OCI-LY1 (cell line): ENCODE data around the gene NOSTRIN.

Source experiments
- EZH2 ChIP-seq: fragments of 200-600 bp; sonication (generic), shearing (Covaris generic); IDR thresholded peaks from 2 replicates; pipeline ENCODE4 v1.8.0; 2017; ENCODE audit warnings: borderline replicate concordance, mixed run types, mild to moderate bottlenecking, antibody characterized with exemption, low read length, moderate library complexity, mixed read lengths
- TF ChIP-seq, protein P1 (sequence below): fragments of 200-600 bp; sonication (generic), shearing (Covaris generic); IDR thresholded peaks from 2 replicates; pipeline ENCODE4 v1.5.1; 2017; ENCODE audit warnings: mild to moderate bottlenecking, antibody characterized with exemption, low read length, moderate library complexity, mixed read lengths

DNA sequence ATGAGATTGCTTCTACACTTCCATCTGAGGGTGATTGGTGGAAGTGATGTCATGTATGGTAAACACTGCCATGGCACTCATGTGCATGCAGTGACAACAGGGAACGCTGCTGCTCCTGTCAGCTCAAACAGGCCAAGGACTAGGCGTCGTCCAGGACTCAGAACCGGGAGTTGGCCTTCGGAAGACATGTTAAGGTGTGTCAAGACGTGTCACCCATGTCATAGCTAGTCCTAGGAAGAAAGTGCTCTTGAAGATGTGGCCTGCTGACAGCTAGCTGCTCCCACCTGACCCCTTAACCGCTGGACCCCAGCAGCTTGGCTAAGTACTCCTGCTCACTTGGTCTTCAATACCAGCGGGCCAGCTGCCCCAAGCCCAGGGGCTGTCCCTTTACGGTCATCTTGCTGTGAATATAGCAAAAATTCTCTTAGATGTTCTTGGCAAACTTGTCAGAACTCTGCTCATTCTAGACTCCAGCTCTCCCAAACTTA lies 6.3 kb upstream of the NOSTRIN start:
- TF ChIP-seq, protein P1, sequence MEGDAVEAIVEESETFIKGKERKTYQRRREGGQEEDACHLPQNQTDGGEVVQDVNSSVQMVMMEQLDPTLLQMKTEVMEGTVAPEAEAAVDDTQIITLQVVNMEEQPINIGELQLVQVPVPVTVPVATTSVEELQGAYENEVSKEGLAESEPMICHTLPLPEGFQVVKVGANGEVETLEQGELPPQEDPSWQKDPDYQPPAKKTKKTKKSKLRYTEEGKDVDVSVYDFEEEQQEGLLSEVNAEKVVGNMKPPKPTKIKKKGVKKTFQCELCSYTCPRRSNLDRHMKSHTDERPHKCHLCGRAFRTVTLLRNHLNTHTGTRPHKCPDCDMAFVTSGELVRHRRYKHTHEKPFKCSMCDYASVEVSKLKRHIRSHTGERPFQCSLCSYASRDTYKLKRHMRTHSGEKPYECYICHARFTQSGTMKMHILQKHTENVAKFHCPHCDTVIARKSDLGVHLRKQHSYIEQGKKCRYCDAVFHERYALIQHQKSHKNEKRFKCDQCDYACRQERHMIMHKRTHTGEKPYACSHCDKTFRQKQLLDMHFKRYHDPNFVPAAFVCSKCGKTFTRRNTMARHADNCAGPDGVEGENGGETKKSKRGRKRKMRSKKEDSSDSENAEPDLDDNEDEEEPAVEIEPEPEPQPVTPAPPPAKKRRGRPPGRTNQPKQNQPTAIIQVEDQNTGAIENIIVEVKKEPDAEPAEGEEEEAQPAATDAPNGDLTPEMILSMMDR: no peak
- TF ChIP-seq EZH2: no peak
